WTC11 (cell line): ENCODE measurements around the gene ACAA1.

Experiments
- ATF1 ChIP-seq: sonication (generic); formaldehyde crosslinking; IDR thresholded peaks from 2 replicates; pipeline ENCODE4 v1.8.1; 2023; ENCODE audit warnings: mild to moderate bottlenecking, moderate library complexity, missing genetic modification reagents
- CTCF ChIP-seq: fragments of 200-600 bp; IDR thresholded peaks from 2 replicates; pipeline ENCODE4 v1.8.0; 2022; ENCODE audit warnings: antibody characterized with exemption
- MXD4 ChIP-seq: fragments of 250-450 bp; sonication (Bioruptor Pico); IDR thresholded peaks from 2 replicates; pipeline ENCODE4 v1.8.0; 2021; ENCODE audit warnings: mild to moderate bottlenecking, moderate library complexity, borderline replicate concordance
- ZNF219 ChIP-seq: sonication (generic); formaldehyde crosslinking; IDR thresholded peaks from 2 replicates; pipeline ENCODE4 v1.8.0; 2023; ENCODE audit warnings: missing genetic modification reagents, mild to moderate bottlenecking, borderline replicate concordance

GRCh38 chr3:38136393-38136776 lies 542 bp downstream of the ACAA1 start:
- TF ChIP-seq ATF1 (CRISPR knock-in tag) (no peak), CTCF (no peak), ZNF219 (CRISPR knock-in tag) (no peak), MXD4 (no peak)
